DOHH2 (cell line): Measurements from ENCODE around the gene NSG2.

ENCODE experiments used
- H3F3A ChIP-seq: fragments of 200-600 bp; sonication (generic), shearing (Covaris generic); 2 replicates; pipeline ENCODE4 v1.6.0; 2016; ENCODE audit warnings: antibody characterized with exemption, mild to moderate bottlenecking; ENCODE audit not compliant: control insufficient read depth, insufficient read depth
- H3K27ac ChIP-seq: fragments of 200-600 bp; sonication (generic); 2 replicates; pipeline ENCODE4 v1.5.1; 2014; ENCODE audit warnings: low read depth, mild to moderate bottlenecking, low read length, moderate library complexity
- H3K27me3 ChIP-seq: fragments of 200-600 bp; sonication (generic); 2 replicates; pipeline ENCODE4 v1.6.1; 2014; ENCODE audit warnings: mild to moderate bottlenecking, low read length, mixed read lengths; ENCODE audit not compliant: control insufficient read depth
- H3K36me3 ChIP-seq: fragments of 200-600 bp; sonication (generic); 2 replicates; pipeline ENCODE4 v1.6.1; 2014; ENCODE audit warnings: mild to moderate bottlenecking, low read length, moderate library complexity, mixed read lengths; ENCODE audit not compliant: control insufficient read depth
- H3K4me1 ChIP-seq: fragments of 200-600 bp; sonication (generic); 2 replicates; pipeline ENCODE4 v1.6.1; 2014; ENCODE audit warnings: mild to moderate bottlenecking, low read length, mixed read lengths; ENCODE audit not compliant: control insufficient read depth
- H3K4me2 ChIP-seq: fragments of 200-600 bp; sonication (generic); 2 replicates; pipeline ENCODE4 v1.6.0; 2014; ENCODE audit warnings: mild to moderate bottlenecking, low read length, moderate library complexity
- H3K4me3 ChIP-seq: fragments of 200-600 bp; sonication (generic); 2 replicates; pipeline ENCODE4 v1.5.1; 2014; ENCODE audit warnings: mild to moderate bottlenecking, low read length, mixed read lengths
- H3K79me2 ChIP-seq: fragments of 200-600 bp; sonication (generic); 2 replicates; pipeline ENCODE4 v1.6.1; 2014; ENCODE audit warnings: mild to moderate bottlenecking, low read length, mixed read lengths; ENCODE audit not compliant: control insufficient read depth
- H3K9me2 ChIP-seq: fragments of 200-600 bp; sonication (generic); replicated peaks from 2 replicates; pipeline ENCODE4 v1.6.1; 2014; ENCODE audit warnings: mild to moderate bottlenecking, low read length, mixed read lengths; ENCODE audit not compliant: control insufficient read depth
- H3K9me3 ChIP-seq: fragments of 200-600 bp; sonication (generic); 2 replicates; pipeline ENCODE4 v1.6.1; 2014; ENCODE audit warnings: antibody characterized with exemption, low read length, mixed read lengths; ENCODE audit not compliant: control insufficient read depth, insufficient read depth
- H4K20me1 ChIP-seq: fragments of 200-600 bp; sonication (generic); 2 replicates; pipeline ENCODE4 v1.6.0; 2014; ENCODE audit warnings: low read depth, mild to moderate bottlenecking, antibody characterized with exemption, low read length, moderate library complexity; ENCODE audit not compliant: control insufficient read depth, insufficient read depth
- CTCF ChIP-seq: fragments of 200-600 bp; sonication (generic); IDR thresholded peaks from one replicate; pipeline ENCODE4 v1.5.1; 2014; ENCODE audit warnings: antibody characterized with exemption, mild to moderate bottlenecking, low read depth, low read length; ENCODE audit not compliant: poor library complexity, severe bottlenecking
- EZH2phosphoT487 ChIP-seq: fragments of 200-600 bp; sonication (generic); IDR thresholded peaks from 2 replicates; pipeline ENCODE4 v1.6.1; 2017; ENCODE audit warnings: borderline replicate concordance, mild to moderate bottlenecking, antibody characterized with exemption, low read length, moderate library complexity, mixed read lengths

The NSG2 gene

GRCh38 chr5:174064171-174064570 lies 18.7 kb downstream of the NSG2 start:
- no peak overlapping the region for H3K4me2 ChIP-seq
- no peaks in the 10 kb centered on the region for H3K79me2 ChIP-seq
- H3K4me3 ChIP-seq, result no peak overlapping the region
- H3K27me3 ChIP-seq, result peaks cover 3% of the 10 kb centered on the region; the same call in 1 of the 2 replicates
- no peaks in the 10 kb centered on the region for H3F3A ChIP-seq
- H3K9me2 ChIP-seq, result no peaks in the 10 kb centered on the region
- H3K36me3 ChIP-seq, result no peaks in the 10 kb centered on the region
- no peaks in the 10 kb centered on the region for H3K4me1 ChIP-seq
- TF ChIP-seq EZH2phosphoT487 (no peak), CTCF (no peak)
- no peak overlapping the region for H3K27ac ChIP-seq
- no peaks in the 10 kb centered on the region for H3K9me3 ChIP-seq
- no peaks in the 10 kb centered on the region for H4K20me1 ChIP-seq

- Histone ChIP-seq H4K20me1 (no peaks in the 10 kb centered on the region), H3F3A (no peaks in the 10 kb centered on the region), H3K27ac (no peak overlapping the region), H3K9me2 (no peaks in the 10 kb centered on the region), H3K4me2 (no peak overlapping the region), H3K4me3 (no peak overlapping the region), H3K27me3 (peaks cover 3% of the 10 kb centered on the region; the same call in 1 of the 2 replicates), H3K9me3 (no peaks in the 10 kb centered on the region), H3K79me2 (no peaks in the 10 kb centered on the region), H3K36me3 (no peaks in the 10 kb centered on the region), H3K4me1 (no peaks in the 10 kb centered on the region)
- TF ChIP-seq EZH2phosphoT487 (no peak), CTCF (no peak)
These were observed 20.2 kb downstream of the NSG2 start for GRCh38 chr5:174065528-174066197.

- no peaks in the 10 kb centered on the region for H3K36me3 ChIP-seq
- H3K9me3 ChIP-seq, result no peaks in the 10 kb centered on the region
- no peaks in the 10 kb centered on the region for H3K79me2 ChIP-seq
- no peak for TF ChIP-seq EZH2phosphoT487
- no peak overlapping the region for H3K4me3 ChIP-seq
- no peak overlapping the region for H3K27ac ChIP-seq
- H3K27me3 ChIP-seq, result peaks cover 3% of the 10 kb centered on the region; the same call in 1 of the 2 replicates
- no peak overlapping the region for H3K4me2 ChIP-seq
- H3F3A ChIP-seq, result no peaks in the 10 kb centered on the region
- no peaks in the 10 kb centered on the region for H3K4me1 ChIP-seq
- no peaks in the 10 kb centered on the region for H4K20me1 ChIP-seq
- H3K9me2 ChIP-seq, result no peaks in the 10 kb centered on the region
These were observed 22.0 kb downstream of the NSG2 start for GRCh38 chr5:174067499-174067898.

GRCh38 chr5:174071484-174071883 lies 26.0 kb downstream of the NSG2 start:
- Histone ChIP-seq H3F3A (no peaks in the 10 kb centered on the region), H3K4me3 (no peak overlapping the region), H3K4me2 (no peak overlapping the region), H3K27ac (no peak overlapping the region), H3K9me3 (no peaks in the 10 kb centered on the region), H3K36me3 (no peaks in the 10 kb centered on the region), H3K79me2 (no peaks in the 10 kb centered on the region), H3K9me2 (no peaks in the 10 kb centered on the region), H3K4me1 (no peaks in the 10 kb centered on the region), H4K20me1 (no peaks in the 10 kb centered on the region), H3K27me3 (no peaks in the 10 kb centered on the region)
- TF ChIP-seq EZH2phosphoT487, result no peak
- TF ChIP-seq CTCF, result no peak
